A673 (cell line): ENCODE data around the gene PTER. TPM values are rescaled to one million over a fixed set of nuclear protein-coding genes. Genes with fewer than 3 reads are reported as not detected.

Experiments
- BruUV-seq: library from RNA; stranded (reverse); fragments of 400-500 nt; replicated peaks from 2 replicates; lab custom pipeline; 2021; lab: Mats Ljungman, UMichigan
- CTCF ChIA-PET: fragments of 300-600 bp; sonication (Branson Sonifier 250); formaldehyde crosslinking; loops from one replicate; lab custom pipeline; 2022; ENCODE audit warnings: antibody characterized with exemption; lab: Charles Lee
- POLR2A ChIA-PET: fragments of 300-600 bp; sonication (Branson Sonifier 250); formaldehyde crosslinking; loops from one replicate; lab custom pipeline; 2022; ENCODE audit warnings: antibody characterized with exemption; ENCODE audit not compliant: low non-redundant PET; lab: Charles Lee
- DNase-seq: peaks from one replicate; pipeline ENCODE4 v3.0.0-alpha.2; 2015; ENCODE audit warnings: low spot score
- H3K27ac ChIP-seq: fragments of 200-600 bp; sonication (generic); 2 replicates; pipeline ENCODE4 v1.5.1; 2016; ENCODE audit warnings: mixed run types, low read depth, mild to moderate bottlenecking, mixed read lengths, antibody characterized with exemption, low read length; ENCODE audit not compliant: poor library complexity, severe bottlenecking
- H3K27me3 ChIP-seq: fragments of 200-600 bp; sonication (generic); replicated peaks from 2 replicates; pipeline ENCODE4 v1.6.1; 2017; ENCODE audit warnings: mixed run types, low read depth, mild to moderate bottlenecking, mixed read lengths, antibody characterized with exemption, low read length; ENCODE audit not compliant: insufficient read depth, poor library complexity
- H3K36me3 ChIP-seq: fragments of 200-600 bp; sonication (generic); 2 replicates; pipeline ENCODE4 v1.6.1; 2016; ENCODE audit warnings: mixed run types, mild to moderate bottlenecking, mixed read lengths, antibody characterized with exemption, low read length; ENCODE audit not compliant: insufficient read depth, poor library complexity, severe bottlenecking
- H3K4me1 ChIP-seq: fragments of 200-600 bp; sonication (generic); 2 replicates; pipeline ENCODE4 v1.6.1; 2017; ENCODE audit warnings: mixed run types, mild to moderate bottlenecking, mixed read lengths, antibody characterized with exemption, low read length; ENCODE audit not compliant: insufficient read depth, poor library complexity, severe bottlenecking
- H3K4me3 ChIP-seq: fragments of 200-600 bp; sonication (generic); 2 replicates; pipeline ENCODE4 v1.5.1; 2016; ENCODE audit warnings: low read depth, mixed run types, mild to moderate bottlenecking, mixed read lengths, low read length; ENCODE audit not compliant: poor library complexity, severe bottlenecking
- H3K9me3 ChIP-seq: fragments of 200-600 bp; sonication (generic); 2 replicates; pipeline ENCODE4 v1.6.1; 2016; ENCODE audit warnings: mixed run types, low read depth, mild to moderate bottlenecking, mixed read lengths, antibody characterized with exemption, low read length; ENCODE audit not compliant: poor library complexity, severe bottlenecking
- EZH2 ChIP-seq: fragments of 200-600 bp; sonication (generic); IDR thresholded peaks from 2 replicates; pipeline ENCODE4 v1.6.1; 2017; ENCODE audit warnings: borderline replicate concordance, low read depth, mild to moderate bottlenecking, mixed read lengths, antibody characterized with exemption, low read length; ENCODE audit not compliant: poor library complexity, severe bottlenecking
- intact Hi-C: fragments of 100-400 bp; cut with micrococcal nuclease; formaldehyde crosslinking; loops from one replicate; pipeline ENCODE4 v1.10.0; 2022; ENCODE audit not compliant: unreplicated experiment
- total RNA-seq: library from RNA; stranded (reverse); gene quantifications from 2 replicates; pipeline ENCODE4 v1.2.3, GENCODE V29; 2021
- TF ChIP-seq, protein P1 (sequence below): fragments of 300-800, 200-600 bp; sonication (generic); conservative IDR thresholded peaks from 2 replicates; pipeline ENCODE4 v1.5.1; 2017; ENCODE audit warnings: low read depth, mild to moderate bottlenecking, antibody characterized with exemption, low read length, moderate library complexity, mixed read lengths

Gene PTER
- total RNA-seq, 1 experiment from 2014 or later, result 1.4 TPM

GRCh38 chr10:16440396-16441133 is 3.8 kb downstream of the PTER start:
- Histone ChIP-seq H3K27me3 (peaks cover 10% of the 10 kb centered on the region), H3K36me3 (no peaks in the 10 kb centered on the region), H3K9me3 (no peaks in the 10 kb centered on the region), H3K27ac (no peak overlapping the region), H3K4me1 (no peaks in the 10 kb centered on the region), H3K4me3 (no peak overlapping the region)
- ChIA-PET POLR2A (no interaction called here), CTCF (no interaction called here)
- intact Hi-C loops, result no loop called here
- no TSS peak for BruUV-seq
- no peak for DNase-seq
- TF ChIP-seq, protein P1, sequence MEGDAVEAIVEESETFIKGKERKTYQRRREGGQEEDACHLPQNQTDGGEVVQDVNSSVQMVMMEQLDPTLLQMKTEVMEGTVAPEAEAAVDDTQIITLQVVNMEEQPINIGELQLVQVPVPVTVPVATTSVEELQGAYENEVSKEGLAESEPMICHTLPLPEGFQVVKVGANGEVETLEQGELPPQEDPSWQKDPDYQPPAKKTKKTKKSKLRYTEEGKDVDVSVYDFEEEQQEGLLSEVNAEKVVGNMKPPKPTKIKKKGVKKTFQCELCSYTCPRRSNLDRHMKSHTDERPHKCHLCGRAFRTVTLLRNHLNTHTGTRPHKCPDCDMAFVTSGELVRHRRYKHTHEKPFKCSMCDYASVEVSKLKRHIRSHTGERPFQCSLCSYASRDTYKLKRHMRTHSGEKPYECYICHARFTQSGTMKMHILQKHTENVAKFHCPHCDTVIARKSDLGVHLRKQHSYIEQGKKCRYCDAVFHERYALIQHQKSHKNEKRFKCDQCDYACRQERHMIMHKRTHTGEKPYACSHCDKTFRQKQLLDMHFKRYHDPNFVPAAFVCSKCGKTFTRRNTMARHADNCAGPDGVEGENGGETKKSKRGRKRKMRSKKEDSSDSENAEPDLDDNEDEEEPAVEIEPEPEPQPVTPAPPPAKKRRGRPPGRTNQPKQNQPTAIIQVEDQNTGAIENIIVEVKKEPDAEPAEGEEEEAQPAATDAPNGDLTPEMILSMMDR, result no peak
- no peak for TF ChIP-seq EZH2

- no TSS peak for BruUV-seq
- Histone ChIP-seq H3K36me3 (no peaks in the 10 kb centered on the region), H3K4me3 (no peak overlapping the region)
Observed at GRCh38 chr10:16441173-16441840, 4.5 kb downstream of the PTER start.

DNA sequence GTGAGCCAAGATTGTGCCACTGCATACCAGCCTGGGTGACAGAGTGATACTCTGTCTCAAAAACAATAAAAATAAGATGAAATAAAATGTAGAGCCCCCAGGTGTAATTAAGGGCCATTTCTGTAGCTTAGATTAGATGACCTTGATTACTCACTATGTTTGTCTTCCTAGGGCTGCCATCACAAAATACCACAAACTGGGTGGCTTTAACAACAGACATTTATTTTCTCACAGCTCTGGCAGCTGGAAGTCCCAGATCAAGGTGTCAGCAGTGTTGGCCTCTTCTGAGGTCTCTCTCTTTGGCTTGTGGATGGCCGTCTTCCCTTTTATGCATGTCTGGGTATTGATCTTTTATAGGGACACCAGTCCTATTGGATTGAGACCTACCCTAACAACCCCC is 6.1 kb downstream of the PTER start:
- no peak for DNase-seq
- intact Hi-C loops, result no loop called here
- no peaks in the 10 kb centered on the region for H3K9me3 ChIP-seq
- H3K4me3 ChIP-seq, result no peak overlapping the region
- ChIA-PET CTCF (no interaction called here), POLR2A (no interaction called here)
- H3K36me3 ChIP-seq, result no peaks in the 10 kb centered on the region
- no TSS peak for BruUV-seq
- H3K27me3 ChIP-seq, result peaks cover 10% of the 10 kb centered on the region
- H3K27ac ChIP-seq, result no peak overlapping the region
- H3K4me1 ChIP-seq, result no peaks in the 10 kb centered on the region
- TF ChIP-seq, protein P1, result no peak
- TF ChIP-seq EZH2, result no peak

More at GRCh38 chr10:16441173-16441840, 4.5 kb downstream of the PTER start:
- Histone ChIP-seq H3K27me3 (peaks cover 10% of the 10 kb centered on the region), H3K27ac (no peak overlapping the region), H3K9me3 (no peaks in the 10 kb centered on the region), H3K4me1 (no peaks in the 10 kb centered on the region)
- DNase-seq, result no peak
- intact Hi-C loops, result no loop called here
- ChIA-PET POLR2A (no interaction called here), CTCF (no interaction called here)
- no peak for TF ChIP-seq EZH2
- TF ChIP-seq, protein P1, result no peak
